Gastrocnemius medialis (tissue), 4 donors: ENCODE results near the gene SEC61A2. TPM values are rescaled to one million over a fixed set of nuclear protein-coding genes. Genes with fewer than 3 reads are reported as not detected.

Experiments used
- ATAC-seq, 2 donors: fragments of 150-250 bp; one replicate each; pipeline ENCODE4 v1.9.1; 2016
- DNase-seq, 2 donors: peaks; one replicate each; pipeline ENCODE4 v3.0.0-alpha.2; 2019
- H3K27ac ChIP-seq, 4 donors: fragments of 200-600 bp; sonication (generic); 1 replicate in 1 of 4; 2 replicates in 3 of 4; pipeline ENCODE4 v1.5.1; 2016 to 2018; ENCODE audit warnings: mild to moderate bottlenecking in 2 of 4, moderate library complexity in 1 of 4
- H3K27me3 ChIP-seq, 3 donors: fragments of 200-600 bp; sonication (generic) in 2 of 3; 1 replicate in 1 of 3; 2 replicates in 2 of 3; pipeline versions ENCODE4 v1.5.1 to v1.6.0; 2016 to 2019; ENCODE audit warnings: mild to moderate bottlenecking in 1 of 3, moderate library complexity in 1 of 3
- H3K36me3 ChIP-seq, 2 donors: fragments of 200-600 bp; sonication (generic) in 1 of 2; one replicate each; pipeline ENCODE4 v1.5.1; 2017 to 2018
- H3K4me1 ChIP-seq, 2 donors: fragments of 200-600 bp; sonication (generic) in 1 of 2; one replicate each; pipeline ENCODE4 v1.5.1; 2016 to 2017; ENCODE audit warnings: mild to moderate bottlenecking in 2 of 2
- H3K4me3 ChIP-seq, 4 donors: fragments of 200-600 bp; sonication (generic) in 3 of 4; 1 replicate in 1 of 4; 2 replicates in 3 of 4; pipeline ENCODE4 v1.5.1; 2016 to 2019; ENCODE audit warnings: mild to moderate bottlenecking in 2 of 4
- H3K9me3 ChIP-seq, 3 donors: fragments of 200-600 bp; sonication (generic) in 2 of 3; 1 replicate in 1 of 3; 2 replicates in 2 of 3; pipeline ENCODE4 v1.5.1; 2016 to 2019
- POLR2A ChIP-seq, 2 donors: fragments of 450-650 bp; IDR thresholded peaks; one replicate each; pipeline ENCODE4 v1.6.1; 2017; ENCODE audit warnings: antibody characterized with exemption in 2 of 2, mild to moderate bottlenecking in 2 of 2, moderate library complexity in 2 of 2
- in situ Hi-C, 4 donors: fragments of 200-750 bp; cut with MboI; loops; one replicate each; pipeline versions ENCODE4 v1.15.0 to v1.8.0; 2017; ENCODE audit warnings: low sequenced_read_pairs in 4 of 4
- intact Hi-C: fragments of 100-400 bp; cut with DNase I; formaldehyde crosslinking; loops from one replicate; pipeline ENCODE4 v1.15.1; 2023; ENCODE audit warnings: low total_unique reads
- total RNA-seq, 4 donors: library from RNA; depleted of rRNA; stranded (reverse); fragments of >200 nt; gene quantifications; one replicate each; pipeline versions ENCODE4 v1.1.0 to v1.2.3, GENCODE V29; 2016
- TF ChIP-seq, protein P1 (sequence below), 5 experiments: fragments of 450-650 bp in 3 of 5; fragments of 200-600 bp in 2 of 5; sonication (generic) in 2 of 5; IDR thresholded peaks in 4 of 5; conservative IDR thresholded peaks in 1 of 5; 1 replicate in 4 of 5; 2 replicates in 1 of 5; pipeline ENCODE4 v1.5.1; 2016 to 2019; ENCODE audit warnings: antibody characterized with exemption in 5 of 5, mild to moderate bottlenecking in 3 of 5, moderate library complexity in 3 of 5

The SEC61A2 gene
- total RNA-seq, 4 donors from 2014 or later: 6.0 to 9.4 (median 8.6) TPM

- TF ChIP-seq, protein P1, sequence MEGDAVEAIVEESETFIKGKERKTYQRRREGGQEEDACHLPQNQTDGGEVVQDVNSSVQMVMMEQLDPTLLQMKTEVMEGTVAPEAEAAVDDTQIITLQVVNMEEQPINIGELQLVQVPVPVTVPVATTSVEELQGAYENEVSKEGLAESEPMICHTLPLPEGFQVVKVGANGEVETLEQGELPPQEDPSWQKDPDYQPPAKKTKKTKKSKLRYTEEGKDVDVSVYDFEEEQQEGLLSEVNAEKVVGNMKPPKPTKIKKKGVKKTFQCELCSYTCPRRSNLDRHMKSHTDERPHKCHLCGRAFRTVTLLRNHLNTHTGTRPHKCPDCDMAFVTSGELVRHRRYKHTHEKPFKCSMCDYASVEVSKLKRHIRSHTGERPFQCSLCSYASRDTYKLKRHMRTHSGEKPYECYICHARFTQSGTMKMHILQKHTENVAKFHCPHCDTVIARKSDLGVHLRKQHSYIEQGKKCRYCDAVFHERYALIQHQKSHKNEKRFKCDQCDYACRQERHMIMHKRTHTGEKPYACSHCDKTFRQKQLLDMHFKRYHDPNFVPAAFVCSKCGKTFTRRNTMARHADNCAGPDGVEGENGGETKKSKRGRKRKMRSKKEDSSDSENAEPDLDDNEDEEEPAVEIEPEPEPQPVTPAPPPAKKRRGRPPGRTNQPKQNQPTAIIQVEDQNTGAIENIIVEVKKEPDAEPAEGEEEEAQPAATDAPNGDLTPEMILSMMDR (IDR thresholded peaks at IDR 0.05 in 4 of 5, conservative IDR thresholded peaks at IDR 0.05 in 1 of 5): no peak
- no peak for TF ChIP-seq POLR2A (IDR thresholded peaks at IDR 0.05)
- Histone ChIP-seq H3K4me1 (no peaks in the 10 kb centered on the region), H3K36me3 (peaks cover 0 to 26% of the 10 kb centered on the region in 2 donors), H3K27me3 (no peaks in the 10 kb centered on the region), H3K9me3 (no peaks in the 10 kb centered on the region), H3K27ac (no peak overlapping the region), H3K4me3 (no peak overlapping the region)
- DNase-seq: no peak
- in situ Hi-C loops: no loop called here
- no peak for ATAC-seq
- intact Hi-C loops: no loop called here
Observed at GRCh38 chr10:12186323-12186722, 56.8 kb downstream of the SEC61A2 start.

- no peaks in the 10 kb centered on the region for H3K4me1 ChIP-seq
- TF ChIP-seq, protein P1 (IDR thresholded peaks at IDR 0.05 in 4 of 5, conservative IDR thresholded peaks at IDR 0.05 in 1 of 5): no peak
- no peak for TF ChIP-seq POLR2A (IDR thresholded peaks at IDR 0.05)
- H3K36me3 ChIP-seq: peaks cover 0 to 26% of the 10 kb centered on the region in 2 donors
- H3K27me3 ChIP-seq: no peaks in the 10 kb centered on the region
- intact Hi-C loops (no loop called here), in situ Hi-C loops (no loop called here)
- H3K4me3 ChIP-seq: no peak overlapping the region
- DNase-seq: no peak
- no peak for ATAC-seq
- H3K27ac ChIP-seq: no peak overlapping the region
- no peaks in the 10 kb centered on the region for H3K9me3 ChIP-seq
Observed at GRCh38 chr10:12187321-12187905, 57.9 kb downstream of the SEC61A2 start.

GRCh38 chr10:12188656-12189055 lies 59.2 kb downstream of the SEC61A2 start:
- H3K4me3 ChIP-seq: no peak overlapping the region
- intact Hi-C loops: no loop called here
- no peaks in the 10 kb centered on the region for H3K4me1 ChIP-seq
- no peak for ATAC-seq
- H3K9me3 ChIP-seq: no peaks in the 10 kb centered on the region
- H3K36me3 ChIP-seq: peaks cover 0 to 26% of the 10 kb centered on the region in 2 donors
- in situ Hi-C loops: no loop called here
- TF ChIP-seq, protein P1 (IDR thresholded peaks at IDR 0.05 in 4 of 5, conservative IDR thresholded peaks at IDR 0.05 in 1 of 5): no peak
- TF ChIP-seq POLR2A (IDR thresholded peaks at IDR 0.05): no peak
- H3K27me3 ChIP-seq: no peaks in the 10 kb centered on the region
- DNase-seq: no peak
- H3K27ac ChIP-seq: no peak overlapping the region

DNA sequence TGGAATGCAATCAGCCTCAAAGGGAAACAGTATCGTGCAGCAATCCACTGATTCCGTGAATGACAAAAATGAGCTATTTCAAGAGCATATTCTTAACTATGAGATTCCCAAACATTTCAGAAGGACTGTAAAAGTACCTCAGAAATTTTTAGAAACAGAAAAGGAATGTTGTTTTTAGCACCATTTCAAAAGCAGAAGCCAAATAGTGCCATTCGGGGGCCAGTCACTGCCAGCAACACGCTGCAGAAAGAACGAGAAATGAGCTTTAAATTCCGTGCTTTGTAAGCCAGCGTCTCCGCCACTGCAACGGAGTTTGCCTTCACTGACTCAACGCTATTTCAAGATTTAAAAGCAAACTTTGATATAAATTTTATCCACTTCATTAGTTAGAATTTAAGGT lies 59.9 kb downstream of the SEC61A2 start:
- TF ChIP-seq, protein P1 (IDR thresholded peaks at IDR 0.05 in 4 of 5, conservative IDR thresholded peaks at IDR 0.05 in 1 of 5): no peak
- no peak for TF ChIP-seq POLR2A (IDR thresholded peaks at IDR 0.05)
- in situ Hi-C loops (no loop called here), intact Hi-C loops (no loop called here)
- H3K4me3 ChIP-seq: no peak overlapping the region
- no peaks in the 10 kb centered on the region for H3K27me3 ChIP-seq
- DNase-seq (no peak), ATAC-seq (no peak)
- H3K27ac ChIP-seq: no peak overlapping the region
- H3K36me3 ChIP-seq: peaks cover 0 to 18% of the 10 kb centered on the region in 2 donors
- no peaks in the 10 kb centered on the region for H3K9me3 ChIP-seq
- peaks cover 5 to 7% of the 10 kb centered on the region in 2 donors for H3K4me1 ChIP-seq

- intact Hi-C loops: loop anchor here (10.0 kb wide), 1 partner anchor 437 kb away; no protein-coding TSS in a partner anchor
- no peaks in the 10 kb centered on the region for H3K9me3 ChIP-seq
- H3K4me3 ChIP-seq: no peak overlapping the region
- no peak overlapping the region for H3K27ac ChIP-seq
- in situ Hi-C loops: no loop called here
- no peaks in the 10 kb centered on the region for H3K36me3 ChIP-seq
- DNase-seq: no peak
- TF ChIP-seq, protein P1 (IDR thresholded peaks at IDR 0.05 in 4 of 5, conservative IDR thresholded peaks at IDR 0.05 in 1 of 5): no peak
- no peaks in the 10 kb centered on the region for H3K27me3 ChIP-seq
- peaks cover 10 to 12% of the 10 kb centered on the region in 2 donors for H3K4me1 ChIP-seq
- ATAC-seq: no peak
Observed at GRCh38 chr10:12191715-12192114, 62.2 kb downstream of the SEC61A2 start.
